Measurements from ENCODE around the gene MOK. TPM values are rescaled to one million over a fixed set of nuclear protein-coding genes. Genes with fewer than 3 reads are reported as not detected.

Gene MOK
- total RNA-seq, 1 experiment from 2014 or later, result 2.0 TPM

DNA sequence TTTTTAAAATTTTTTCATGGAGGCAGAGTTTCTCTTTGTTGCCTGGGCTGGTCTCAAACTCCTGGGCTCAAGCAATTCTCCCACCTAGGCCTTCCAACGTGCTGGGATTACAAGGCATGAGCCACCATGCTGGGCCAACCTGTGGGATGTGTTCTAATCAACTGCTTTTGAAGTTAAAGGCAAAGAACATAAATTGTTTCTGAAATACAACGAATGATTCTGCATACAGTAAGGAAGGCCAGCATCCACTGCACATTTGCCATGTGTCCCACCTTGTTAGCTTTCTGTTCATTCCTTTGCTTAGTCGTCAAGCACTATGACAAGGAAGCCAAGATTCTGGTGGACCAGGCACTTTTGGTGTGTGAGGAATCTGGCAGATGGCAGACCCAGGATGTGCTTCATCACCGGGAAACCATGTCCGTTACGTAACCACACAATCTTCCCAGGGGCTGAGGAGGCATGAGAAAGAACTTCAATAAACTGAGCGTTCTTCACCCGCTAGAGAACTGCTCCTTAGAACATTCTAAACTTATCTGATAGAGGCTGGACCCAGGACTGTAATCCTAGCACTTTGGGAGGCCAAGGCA, 24.5 kb downstream of the MOK start:
- Mint-ChIP-seq H3K9me3 (peaks cover 6% of the 10 kb centered on the region; the same call in 1 of the 2 replicates), H3K4me3 (no peak overlapping the region), H3K36me3 (no peaks in the 10 kb centered on the region), H3K27ac (no peak overlapping the region), H3K4me1 (no peaks in the 10 kb centered on the region), H3K27me3 (ENCODE audit: low read depth) (no peaks in the 10 kb centered on the region; the same call in 1 of the 2 replicates)
- CTCF ChIA-PET, result no interaction called here
- no peak for ATAC-seq
- TF ChIP-seq ZNF396 (CRISPR knock-in tag; IDR thresholded peaks at IDR 0.05; ENCODE audit: borderline replicate concordance), result no peak
- TF ChIP-seq, protein P1, sequence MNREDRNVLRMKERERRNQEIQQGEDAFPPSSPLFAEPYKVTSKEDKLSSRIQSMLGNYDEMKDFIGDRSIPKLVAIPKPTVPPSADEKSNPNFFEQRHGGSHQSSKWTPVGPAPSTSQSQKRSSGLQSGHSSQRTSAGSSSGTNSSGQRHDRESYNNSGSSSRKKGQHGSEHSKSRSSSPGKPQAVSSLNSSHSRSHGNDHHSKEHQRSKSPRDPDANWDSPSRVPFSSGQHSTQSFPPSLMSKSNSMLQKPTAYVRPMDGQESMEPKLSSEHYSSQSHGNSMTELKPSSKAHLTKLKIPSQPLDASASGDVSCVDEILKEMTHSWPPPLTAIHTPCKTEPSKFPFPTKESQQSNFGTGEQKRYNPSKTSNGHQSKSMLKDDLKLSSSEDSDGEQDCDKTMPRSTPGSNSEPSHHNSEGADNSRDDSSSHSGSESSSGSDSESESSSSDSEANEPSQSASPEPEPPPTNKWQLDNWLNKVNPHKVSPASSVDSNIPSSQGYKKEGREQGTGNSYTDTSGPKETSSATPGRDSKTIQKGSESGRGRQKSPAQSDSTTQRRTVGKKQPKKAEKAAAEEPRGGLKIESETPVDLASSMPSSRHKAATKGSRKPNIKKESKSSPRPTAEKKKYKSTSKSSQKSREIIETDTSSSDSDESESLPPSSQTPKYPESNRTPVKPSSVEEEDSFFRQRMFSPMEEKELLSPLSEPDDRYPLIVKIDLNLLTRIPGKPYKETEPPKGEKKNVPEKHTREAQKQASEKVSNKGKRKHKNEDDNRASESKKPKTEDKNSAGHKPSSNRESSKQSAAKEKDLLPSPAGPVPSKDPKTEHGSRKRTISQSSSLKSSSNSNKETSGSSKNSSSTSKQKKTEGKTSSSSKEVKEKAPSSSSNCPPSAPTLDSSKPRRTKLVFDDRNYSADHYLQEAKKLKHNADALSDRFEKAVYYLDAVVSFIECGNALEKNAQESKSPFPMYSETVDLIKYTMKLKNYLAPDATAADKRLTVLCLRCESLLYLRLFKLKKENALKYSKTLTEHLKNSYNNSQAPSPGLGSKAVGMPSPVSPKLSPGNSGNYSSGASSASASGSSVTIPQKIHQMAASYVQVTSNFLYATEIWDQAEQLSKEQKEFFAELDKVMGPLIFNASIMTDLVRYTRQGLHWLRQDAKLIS (CRISPR knock-in tag; IDR thresholded peaks at IDR 0.05; ENCODE audit: borderline replicate concordance), result no peak
- no peak for TF ChIP-seq NR2C2 (CRISPR knock-in tag; IDR thresholded peaks at IDR 0.05)
- TF ChIP-seq EMX1 (CRISPR knock-in tag; IDR thresholded peaks at IDR 0.05), result no peak
- no peak for TF ChIP-seq ZNF121 (CRISPR knock-in tag; IDR thresholded peaks at IDR 0.05)
- TF ChIP-seq OVOL2 (CRISPR knock-in tag; IDR thresholded peaks at IDR 0.05; ENCODE audit: borderline replicate concordance), result no peak
- no peak for TF ChIP-seq ZNF232 (CRISPR knock-in tag; IDR thresholded peaks at IDR 0.05)
- no peak for DNase-seq (ENCODE audit: low spot score)
- POLR2A ChIA-PET, result no interaction called here

DNA sequence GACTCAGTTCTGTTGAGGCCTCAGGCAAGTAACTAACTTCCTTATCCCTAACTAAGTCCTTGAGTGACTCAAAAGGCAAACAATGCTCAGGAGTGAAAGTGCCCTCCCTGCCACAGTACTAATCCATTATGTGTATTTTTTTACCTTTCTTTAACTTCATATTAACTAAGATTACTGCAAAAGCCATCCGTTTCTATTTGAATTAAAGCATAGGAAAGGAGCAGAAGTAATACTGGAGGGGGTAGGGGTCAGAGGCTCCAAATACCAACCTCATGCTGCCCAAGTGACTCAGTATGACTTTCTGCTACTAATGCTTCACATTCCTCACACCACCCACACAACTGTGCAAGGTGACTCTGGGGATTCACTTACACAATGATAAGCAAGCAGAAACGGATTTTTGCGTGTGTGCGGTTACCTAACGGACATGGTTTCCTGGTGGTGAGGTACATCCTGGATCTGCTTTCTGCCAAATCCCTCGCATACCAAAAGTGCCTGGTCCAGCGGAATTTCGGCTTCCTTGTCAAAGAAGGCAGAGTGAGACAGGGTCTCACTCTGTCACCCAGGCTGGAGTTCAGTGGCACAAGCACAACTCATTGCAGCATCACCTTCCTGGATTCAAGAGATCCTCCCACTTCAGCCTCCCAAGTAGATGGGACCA, 25.1 kb downstream of the MOK start:
- ChIA-PET CTCF (no interaction called here), POLR2A (no interaction called here)
- DNase-seq (ENCODE audit: low spot score) (no peak), ATAC-seq (no peak)
- no peaks in the 10 kb centered on the region for H3K36me3 Mint-ChIP-seq
- TF ChIP-seq EMX1 (CRISPR knock-in tag; IDR thresholded peaks at IDR 0.05), result no peak
- TF ChIP-seq, protein P2, sequence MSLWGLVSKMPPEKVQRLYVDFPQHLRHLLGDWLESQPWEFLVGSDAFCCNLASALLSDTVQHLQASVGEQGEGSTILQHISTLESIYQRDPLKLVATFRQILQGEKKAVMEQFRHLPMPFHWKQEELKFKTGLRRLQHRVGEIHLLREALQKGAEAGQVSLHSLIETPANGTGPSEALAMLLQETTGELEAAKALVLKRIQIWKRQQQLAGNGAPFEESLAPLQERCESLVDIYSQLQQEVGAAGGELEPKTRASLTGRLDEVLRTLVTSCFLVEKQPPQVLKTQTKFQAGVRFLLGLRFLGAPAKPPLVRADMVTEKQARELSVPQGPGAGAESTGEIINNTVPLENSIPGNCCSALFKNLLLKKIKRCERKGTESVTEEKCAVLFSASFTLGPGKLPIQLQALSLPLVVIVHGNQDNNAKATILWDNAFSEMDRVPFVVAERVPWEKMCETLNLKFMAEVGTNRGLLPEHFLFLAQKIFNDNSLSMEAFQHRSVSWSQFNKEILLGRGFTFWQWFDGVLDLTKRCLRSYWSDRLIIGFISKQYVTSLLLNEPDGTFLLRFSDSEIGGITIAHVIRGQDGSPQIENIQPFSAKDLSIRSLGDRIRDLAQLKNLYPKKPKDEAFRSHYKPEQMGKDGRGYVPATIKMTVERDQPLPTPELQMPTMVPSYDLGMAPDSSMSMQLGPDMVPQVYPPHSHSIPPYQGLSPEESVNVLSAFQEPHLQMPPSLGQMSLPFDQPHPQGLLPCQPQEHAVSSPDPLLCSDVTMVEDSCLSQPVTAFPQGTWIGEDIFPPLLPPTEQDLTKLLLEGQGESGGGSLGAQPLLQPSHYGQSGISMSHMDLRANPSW (CRISPR knock-in tag; conservative IDR thresholded peaks at IDR 0.05; ENCODE audit: low read depth), result no peak
- H3K4me3 Mint-ChIP-seq, result no peak overlapping the region
- H3K27ac Mint-ChIP-seq, result no peak overlapping the region
- no peaks in the 10 kb centered on the region; the same call in 1 of the 2 replicates for H3K27me3 Mint-ChIP-seq (ENCODE audit: low read depth)
- H3K9me3 Mint-ChIP-seq, result peaks cover 7% of the 10 kb centered on the region; the same call in 1 of the 2 replicates
- no peaks in the 10 kb centered on the region for H3K4me1 Mint-ChIP-seq

DNA sequence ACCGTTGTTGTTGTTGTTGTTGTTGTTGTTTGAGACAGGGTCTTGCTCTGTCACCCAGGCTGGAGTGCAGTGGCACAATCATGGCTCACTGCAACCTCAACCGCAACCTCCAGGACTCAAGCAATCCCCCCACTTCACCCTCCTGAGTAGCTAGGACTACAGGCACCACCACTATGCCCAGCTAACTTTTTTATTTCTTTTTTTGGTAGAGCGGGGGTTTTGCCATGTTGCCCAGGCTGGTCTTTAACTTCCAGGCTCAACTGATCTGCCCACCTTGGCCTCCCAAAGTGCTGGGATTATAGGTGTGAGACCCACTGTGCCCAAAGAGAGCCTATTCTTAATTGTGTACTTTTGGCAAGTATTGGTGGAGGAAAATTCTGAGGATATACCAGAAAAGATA, 25.7 kb downstream of the MOK start:
- Mint-ChIP-seq H3K4me1 (no peaks in the 10 kb centered on the region), H3K27me3 (ENCODE audit: low read depth) (no peaks in the 10 kb centered on the region; the same call in 1 of the 2 replicates), H3K36me3 (no peaks in the 10 kb centered on the region), H3K4me3 (no peak overlapping the region), H3K9me3 (peaks cover 7% of the 10 kb centered on the region; the same call in 1 of the 2 replicates), H3K27ac (no peak overlapping the region)
- POLR2A ChIA-PET, result no interaction called here
- CTCF ChIA-PET, result interaction anchor here (0.6 to 1.1 kb wide), 3 partner anchors 16 to 37 kb away, joined by 3 to 4 read pairs (median 3); no protein-coding TSS in a partner anchor
- no peak for DNase-seq (ENCODE audit: low spot score)
- ATAC-seq, result no peak
- TF ChIP-seq TCF7 (CRISPR knock-in tag; IDR thresholded peaks at IDR 0.05; ENCODE audit: low read depth) (no peak), ZNF423 (CRISPR knock-in tag; IDR thresholded peaks at IDR 0.05) (no peak), TEAD1 (CRISPR knock-in tag; IDR thresholded peaks at IDR 0.05) (no peak), NR2C2 (CRISPR knock-in tag; IDR thresholded peaks at IDR 0.05) (no peak), SP1 (CRISPR knock-in tag; conservative IDR thresholded peaks at IDR 0.05) (no peak), NFATC4 (CRISPR knock-in tag; IDR thresholded peaks at IDR 0.05) (no peak)
- TF ChIP-seq, protein P3, sequence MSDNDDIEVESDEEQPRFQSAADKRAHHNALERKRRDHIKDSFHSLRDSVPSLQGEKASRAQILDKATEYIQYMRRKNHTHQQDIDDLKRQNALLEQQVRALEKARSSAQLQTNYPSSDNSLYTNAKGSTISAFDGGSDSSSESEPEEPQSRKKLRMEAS (CRISPR knock-in tag; IDR thresholded peaks at IDR 0.05), result no peak
- TF ChIP-seq, protein P4, sequence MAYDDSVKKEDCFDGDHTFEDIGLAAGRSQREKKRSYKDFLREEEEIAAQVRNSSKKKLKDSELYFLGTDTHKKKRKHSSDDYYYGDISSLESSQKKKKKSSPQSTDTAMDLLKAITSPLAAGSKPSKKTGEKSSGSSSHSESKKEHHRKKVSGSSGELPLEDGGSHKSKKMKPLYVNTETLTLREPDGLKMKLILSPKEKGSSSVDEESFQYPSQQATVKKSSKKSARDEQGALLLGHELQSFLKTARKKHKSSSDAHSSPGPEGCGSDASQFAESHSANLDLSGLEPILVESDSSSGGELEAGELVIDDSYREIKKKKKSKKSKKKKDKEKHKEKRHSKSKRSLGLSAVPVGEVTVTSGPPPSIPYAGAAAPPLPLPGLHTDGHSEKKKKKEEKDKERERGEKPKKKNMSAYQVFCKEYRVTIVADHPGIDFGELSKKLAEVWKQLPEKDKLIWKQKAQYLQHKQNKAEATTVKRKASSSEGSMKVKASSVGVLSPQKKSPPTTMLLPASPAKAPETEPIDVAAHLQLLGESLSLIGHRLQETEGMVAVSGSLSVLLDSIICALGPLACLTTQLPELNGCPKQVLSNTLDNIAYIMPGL (CRISPR knock-in tag; IDR thresholded peaks at IDR 0.05), result no peak
- TF ChIP-seq, protein P5, sequence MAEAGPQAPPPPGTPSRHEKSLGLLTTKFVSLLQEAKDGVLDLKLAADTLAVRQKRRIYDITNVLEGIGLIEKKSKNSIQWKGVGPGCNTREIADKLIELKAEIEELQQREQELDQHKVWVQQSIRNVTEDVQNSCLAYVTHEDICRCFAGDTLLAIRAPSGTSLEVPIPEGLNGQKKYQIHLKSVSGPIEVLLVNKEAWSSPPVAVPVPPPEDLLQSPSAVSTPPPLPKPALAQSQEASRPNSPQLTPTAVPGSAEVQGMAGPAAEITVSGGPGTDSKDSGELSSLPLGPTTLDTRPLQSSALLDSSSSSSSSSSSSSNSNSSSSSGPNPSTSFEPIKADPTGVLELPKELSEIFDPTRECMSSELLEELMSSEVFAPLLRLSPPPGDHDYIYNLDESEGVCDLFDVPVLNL (CRISPR knock-in tag; IDR thresholded peaks at IDR 0.05; ENCODE audit: borderline replicate concordance, low read depth), result no peak
- TF ChIP-seq, protein P6, sequence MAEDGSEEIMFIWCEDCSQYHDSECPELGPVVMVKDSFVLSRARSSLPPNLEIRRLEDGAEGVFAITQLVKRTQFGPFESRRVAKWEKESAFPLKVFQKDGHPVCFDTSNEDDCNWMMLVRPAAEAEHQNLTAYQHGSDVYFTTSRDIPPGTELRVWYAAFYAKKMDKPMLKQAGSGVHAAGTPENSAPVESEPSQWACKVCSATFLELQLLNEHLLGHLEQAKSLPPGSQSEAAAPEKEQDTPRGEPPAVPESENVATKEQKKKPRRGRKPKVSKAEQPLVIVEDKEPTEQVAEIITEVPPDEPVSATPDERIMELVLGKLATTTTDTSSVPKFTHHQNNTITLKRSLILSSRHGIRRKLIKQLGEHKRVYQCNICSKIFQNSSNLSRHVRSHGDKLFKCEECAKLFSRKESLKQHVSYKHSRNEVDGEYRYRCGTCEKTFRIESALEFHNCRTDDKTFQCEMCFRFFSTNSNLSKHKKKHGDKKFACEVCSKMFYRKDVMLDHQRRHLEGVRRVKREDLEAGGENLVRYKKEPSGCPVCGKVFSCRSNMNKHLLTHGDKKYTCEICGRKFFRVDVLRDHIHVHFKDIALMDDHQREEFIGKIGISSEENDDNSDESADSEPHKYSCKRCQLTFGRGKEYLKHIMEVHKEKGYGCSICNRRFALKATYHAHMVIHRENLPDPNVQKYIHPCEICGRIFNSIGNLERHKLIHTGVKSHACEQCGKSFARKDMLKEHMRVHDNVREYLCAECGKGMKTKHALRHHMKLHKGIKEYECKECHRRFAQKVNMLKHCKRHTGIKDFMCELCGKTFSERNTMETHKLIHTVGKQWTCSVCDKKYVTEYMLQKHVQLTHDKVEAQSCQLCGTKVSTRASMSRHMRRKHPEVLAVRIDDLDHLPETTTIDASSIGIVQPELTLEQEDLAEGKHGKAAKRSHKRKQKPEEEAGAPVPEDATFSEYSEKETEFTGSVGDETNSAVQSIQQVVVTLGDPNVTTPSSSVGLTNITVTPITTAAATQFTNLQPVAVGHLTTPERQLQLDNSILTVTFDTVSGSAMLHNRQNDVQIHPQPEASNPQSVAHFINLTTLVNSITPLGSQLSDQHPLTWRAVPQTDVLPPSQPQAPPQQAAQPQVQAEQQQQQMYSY (CRISPR knock-in tag; IDR thresholded peaks at IDR 0.05), result no peak

All from WTC11 (cell line).